Glutamatergic neuron (in vitro differentiated cells): ENCODE results near the gene INPPL1. TPM values are rescaled to one million over a fixed set of nuclear protein-coding genes. Genes with fewer than 3 reads are reported as not detected.

Source experiments
- DNase-seq: peaks from one replicate; pipeline ENCODE4 v3.0.0; 2022
- H3K27ac Mint-ChIP-seq: one replicate; pipeline ENCODE4 v1.8.0; 2020; ENCODE audit warnings: mild to moderate bottlenecking, mixed read lengths, inconsistent platforms; ENCODE audit not compliant: unreplicated experiment
- H3K27me3 Mint-ChIP-seq: one replicate; pipeline ENCODE4 v1.8.0; 2020; ENCODE audit warnings: mild to moderate bottlenecking, moderate library complexity, mixed read lengths, inconsistent platforms; ENCODE audit not compliant: unreplicated experiment
- H3K36me3 Mint-ChIP-seq: one replicate; pipeline ENCODE4 v1.8.0; 2020; ENCODE audit warnings: mild to moderate bottlenecking, mixed read lengths, inconsistent platforms; ENCODE audit not compliant: unreplicated experiment
- H3K4me1 Mint-ChIP-seq: one replicate; pipeline ENCODE4 v1.8.0; 2020; ENCODE audit warnings: mild to moderate bottlenecking, low read depth, mixed read lengths, inconsistent platforms; ENCODE audit not compliant: unreplicated experiment
- H3K4me3 Mint-ChIP-seq: one replicate; pipeline ENCODE4 v1.8.0; 2020; ENCODE audit warnings: mild to moderate bottlenecking, mixed read lengths, inconsistent platforms; ENCODE audit not compliant: unreplicated experiment
- H3K9me3 Mint-ChIP-seq: one replicate; pipeline ENCODE4 v1.8.0; 2020; ENCODE audit warnings: mild to moderate bottlenecking, moderate library complexity, mixed read lengths, inconsistent platforms; ENCODE audit not compliant: unreplicated experiment
- total RNA-seq: library from RNA; stranded (reverse); fragmentation: NEBNext Ultra II Directional; extraction: Animal tissue kit (Norgen Biotek cat#: 25700); gene quantifications from one replicate; pipeline ENCODE4 v1.2.1, GENCODE V29; 2021; ENCODE audit not compliant: unreplicated experiment
- TF ChIP-seq, protein P1 (sequence below): fragments of 200-600 bp; sonication (generic); IDR thresholded peaks from one replicate; pipeline ENCODE4 v1.5.0; 2021; ENCODE audit not compliant: partially characterized antibody, unreplicated experiment

The INPPL1 gene
- total RNA-seq, 1 donor from 2014 or later = 62.8 TPM

DNA sequence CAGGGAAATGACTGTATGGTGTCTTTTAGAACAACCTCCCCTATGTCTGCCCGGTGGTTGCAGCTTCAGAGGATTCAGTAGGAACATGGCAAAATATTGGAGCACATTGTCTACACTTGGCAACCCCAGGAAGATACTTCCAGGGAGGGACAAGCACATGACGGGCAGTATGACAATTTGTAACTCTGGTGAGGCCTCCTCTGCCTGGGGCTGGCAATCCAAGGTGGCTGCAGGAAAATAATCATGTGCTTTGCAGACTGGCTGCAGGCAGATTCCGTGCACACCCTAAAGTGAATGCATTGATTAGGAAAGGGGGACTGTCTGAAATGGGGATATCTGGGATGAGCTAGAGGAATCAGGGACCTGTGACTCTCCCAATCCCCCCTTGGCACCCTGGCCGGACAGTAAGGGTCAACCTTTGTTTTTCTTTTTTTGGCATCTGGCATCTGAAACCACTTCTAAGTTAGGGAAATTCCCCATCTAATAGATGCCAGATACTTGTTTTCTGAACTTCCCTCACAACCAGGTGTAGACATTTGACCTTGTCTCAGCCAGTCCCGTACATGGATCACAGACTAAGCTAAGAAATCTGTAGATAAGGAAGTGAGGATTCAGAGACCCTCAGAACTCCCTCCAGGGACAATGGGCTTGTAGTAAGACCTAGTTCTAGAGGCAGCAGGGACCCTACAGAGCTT, 29.9 kb downstream of the INPPL1 start:
- Mint-ChIP-seq H3K36me3 (peaks cover 4% of the 10 kb centered on the region), H3K27me3 (peaks cover 7% of the 10 kb centered on the region), H3K9me3 (peaks cover 4% of the 10 kb centered on the region), H3K4me3 (no peak overlapping the region), H3K27ac (no peak overlapping the region), H3K4me1 (no peaks in the 10 kb centered on the region)
- TF ChIP-seq, protein P1, sequence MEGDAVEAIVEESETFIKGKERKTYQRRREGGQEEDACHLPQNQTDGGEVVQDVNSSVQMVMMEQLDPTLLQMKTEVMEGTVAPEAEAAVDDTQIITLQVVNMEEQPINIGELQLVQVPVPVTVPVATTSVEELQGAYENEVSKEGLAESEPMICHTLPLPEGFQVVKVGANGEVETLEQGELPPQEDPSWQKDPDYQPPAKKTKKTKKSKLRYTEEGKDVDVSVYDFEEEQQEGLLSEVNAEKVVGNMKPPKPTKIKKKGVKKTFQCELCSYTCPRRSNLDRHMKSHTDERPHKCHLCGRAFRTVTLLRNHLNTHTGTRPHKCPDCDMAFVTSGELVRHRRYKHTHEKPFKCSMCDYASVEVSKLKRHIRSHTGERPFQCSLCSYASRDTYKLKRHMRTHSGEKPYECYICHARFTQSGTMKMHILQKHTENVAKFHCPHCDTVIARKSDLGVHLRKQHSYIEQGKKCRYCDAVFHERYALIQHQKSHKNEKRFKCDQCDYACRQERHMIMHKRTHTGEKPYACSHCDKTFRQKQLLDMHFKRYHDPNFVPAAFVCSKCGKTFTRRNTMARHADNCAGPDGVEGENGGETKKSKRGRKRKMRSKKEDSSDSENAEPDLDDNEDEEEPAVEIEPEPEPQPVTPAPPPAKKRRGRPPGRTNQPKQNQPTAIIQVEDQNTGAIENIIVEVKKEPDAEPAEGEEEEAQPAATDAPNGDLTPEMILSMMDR = no peak
- DNase-seq = no peak

DNA sequence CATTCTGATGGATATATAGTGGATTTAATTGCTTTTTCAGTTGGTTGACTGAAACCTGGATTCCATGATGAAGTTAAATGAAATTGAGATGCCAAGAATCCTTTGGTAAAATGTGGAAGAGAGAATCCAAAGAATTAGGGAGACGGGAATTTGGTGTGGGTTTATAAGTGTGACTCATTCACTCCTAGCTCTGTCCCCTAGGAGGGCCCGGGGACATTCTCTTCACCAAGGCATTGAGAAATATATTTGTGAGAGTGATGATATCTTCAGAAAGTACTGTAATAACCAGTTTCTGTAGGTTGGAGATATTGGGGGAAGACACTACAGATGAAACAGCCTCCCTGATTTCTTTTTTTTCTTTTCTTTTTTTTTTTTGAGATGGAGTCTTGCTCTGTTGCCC, 33.0 kb downstream of the INPPL1 start:
- Mint-ChIP-seq H3K27ac (no peak overlapping the region), H3K36me3 (peaks cover 4% of the 10 kb centered on the region), H3K4me3 (no peak overlapping the region), H3K9me3 (peaks cover 4% of the 10 kb centered on the region), H3K27me3 (peaks cover 7% of the 10 kb centered on the region), H3K4me1 (no peaks in the 10 kb centered on the region)
- TF ChIP-seq, protein P1 = no peak
- DNase-seq = no peak

DNA sequence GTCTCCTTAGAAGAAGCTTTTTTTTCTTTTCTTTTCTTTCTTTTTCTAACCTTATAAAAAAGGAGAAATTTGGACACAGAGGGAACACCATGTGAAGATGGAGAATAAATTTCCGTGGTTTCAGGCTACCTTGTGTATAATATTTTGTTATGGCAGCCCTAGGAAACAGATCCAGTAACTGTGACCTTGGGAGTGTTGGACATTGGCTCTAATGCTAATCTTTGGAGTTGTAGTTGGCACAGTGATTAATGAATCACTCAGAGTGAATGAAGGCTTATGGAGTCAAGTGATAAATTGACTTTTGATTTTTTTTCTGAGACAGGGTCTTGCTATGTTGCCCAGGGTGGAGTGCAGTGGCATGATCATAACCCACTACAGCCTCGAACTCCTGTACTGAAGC, 34.9 kb downstream of the INPPL1 start:
- DNase-seq = no peak
- Mint-ChIP-seq H3K9me3 (peaks cover 4% of the 10 kb centered on the region), H3K27me3 (peaks cover 4% of the 10 kb centered on the region), H3K36me3 (peaks cover 4% of the 10 kb centered on the region), H3K27ac (no peak overlapping the region), H3K4me1 (no peaks in the 10 kb centered on the region), H3K4me3 (no peak overlapping the region)
- TF ChIP-seq, protein P1 = no peak

DNA sequence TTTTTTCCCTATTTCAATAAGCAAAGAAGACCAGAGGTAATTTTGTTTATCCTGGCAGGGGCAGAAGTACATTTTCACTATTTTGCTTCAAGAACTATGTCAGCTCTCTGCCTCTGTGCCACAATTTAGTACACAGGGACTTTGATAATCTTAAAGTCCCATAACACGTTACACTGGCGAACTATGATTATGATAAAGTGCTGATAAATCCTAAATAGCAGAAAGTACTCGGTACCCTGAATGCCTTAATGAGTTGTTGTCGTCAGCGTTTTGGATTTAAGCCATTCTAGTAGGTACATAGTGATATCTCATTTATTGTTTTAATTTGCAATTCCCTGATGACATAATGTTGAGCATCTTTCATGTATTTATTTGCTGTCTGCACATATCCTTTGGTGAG, 36.0 kb downstream of the INPPL1 start:
- no peaks in the 10 kb centered on the region for H3K27me3 Mint-ChIP-seq
- no peaks in the 10 kb centered on the region for H3K9me3 Mint-ChIP-seq
- no peak overlapping the region for H3K27ac Mint-ChIP-seq
- no peaks in the 10 kb centered on the region for H3K4me1 Mint-ChIP-seq
- TF ChIP-seq, protein P1 = no peak
- H3K4me3 Mint-ChIP-seq = no peak overlapping the region
- peaks cover under 1% of the 10 kb centered on the region for H3K36me3 Mint-ChIP-seq
- no peak for DNase-seq

DNA sequence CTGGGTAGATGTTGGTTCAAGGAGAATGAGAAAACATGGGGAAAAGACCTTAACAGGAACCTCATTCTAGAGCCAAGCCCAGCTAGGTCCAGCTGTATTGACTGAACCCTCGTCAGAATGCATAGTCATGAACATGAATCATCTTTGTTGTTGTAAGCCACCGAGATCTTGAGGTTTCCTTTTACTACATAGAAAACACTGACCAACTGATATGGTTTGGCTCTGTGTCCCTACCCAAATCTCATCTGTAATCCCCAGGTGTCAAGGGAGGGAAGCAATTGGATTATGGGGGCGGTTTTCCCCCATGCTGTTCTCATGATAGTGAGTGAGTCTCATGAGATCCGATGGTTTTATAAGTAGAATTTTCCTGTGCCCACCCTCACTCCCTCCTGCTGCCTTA, 38.8 kb downstream of the INPPL1 start:
- no peak for DNase-seq
- no peaks in the 10 kb centered on the region for H3K27me3 Mint-ChIP-seq
- TF ChIP-seq, protein P1 = no peak
- no peaks in the 10 kb centered on the region for H3K9me3 Mint-ChIP-seq
- H3K36me3 Mint-ChIP-seq = peaks cover 3% of the 10 kb centered on the region
- H3K4me3 Mint-ChIP-seq = no peak overlapping the region
- H3K27ac Mint-ChIP-seq = no peak overlapping the region
- no peaks in the 10 kb centered on the region for H3K4me1 Mint-ChIP-seq
